H1 (cell line): ENCODE measurements around the gene NSUN6. TPM values are rescaled to one million over a fixed set of nuclear protein-coding genes. Genes with fewer than 3 reads are reported as not detected.

Source experiments
- CTCF ChIA-PET: fragments of 300-600 bp; sonication (Branson Sonifier 250); formaldehyde crosslinking; loops from one replicate; lab custom pipeline; 2021; ENCODE audit not compliant: partially characterized antibody; lab: Charles Lee
- POLR2A ChIA-PET: fragments of 300-600 bp; sonication (Branson Sonifier 250); formaldehyde crosslinking; loops from one replicate; lab custom pipeline; 2021; ENCODE audit warnings: inconsistent platforms; ENCODE audit not compliant: partially characterized antibody; lab: Charles Lee
- DNase-seq, 2 experiments: peaks; one replicate each; pipeline versions ENCODE4 v3.0.0 to v3.0.0-alpha.2; 2010 to 2022; ENCODE audit warnings: low spot score in 2 of 2, low read depth in 1 of 2, mixed read lengths in 1 of 2
- FAIRE-seq: peaks from 2 replicates; lab custom pipeline; 2011; peaks lifted over from hg19 to GRCh38; lab: Jason Lieb, UNC
- H2AFZ ChIP-seq: 2 replicates; pipeline ENCODE4 v1.8.1; 2012; ENCODE audit warnings: low read length, inconsistent platforms
- H2AK5ac ChIP-seq: 2 replicates; pipeline ENCODE4 v1.6.1; 2013; ENCODE audit warnings: low read depth, low read length
- H2BK120ac ChIP-seq: replicated peaks from 2 replicates; pipeline ENCODE3; 2013; ENCODE audit warnings: low read depth, low read length, inconsistent platforms
- H2BK12ac ChIP-seq: 2 replicates; pipeline ENCODE4 v1.6.1; 2013; ENCODE audit warnings: low read depth, low read length
- H2BK15ac ChIP-seq: 2 replicates; pipeline ENCODE4 v1.6.1; 2013; ENCODE audit warnings: low read length
- H2BK20ac ChIP-seq: 2 replicates; pipeline ENCODE4 v1.6.1; 2013; ENCODE audit warnings: low read length
- H2BK5ac ChIP-seq: 2 replicates; pipeline ENCODE4 v1.6.1; 2013; ENCODE audit warnings: low read depth, low read length
- H3K14ac ChIP-seq: 2 replicates; pipeline ENCODE4 v1.6.1; 2013; ENCODE audit warnings: inconsistent platforms; ENCODE audit not compliant: insufficient read length
- H3K18ac ChIP-seq: 2 replicates; pipeline ENCODE4 v1.6.1; 2013; ENCODE audit warnings: low read length; ENCODE audit errors: extremely low read depth
- H3K23ac ChIP-seq: 2 replicates; pipeline ENCODE4 v1.6.1; 2013; ENCODE audit warnings: inconsistent platforms; ENCODE audit not compliant: insufficient read length
- H3K23me2 ChIP-seq: 2 replicates; pipeline ENCODE4 v1.6.1; 2013; ENCODE audit warnings: low read depth, low read length
- H3K27ac ChIP-seq: 2 replicates; pipeline ENCODE4 v1.6.1; 2011; ENCODE audit warnings: low read depth, low read length, inconsistent platforms
- H3K27me3 ChIP-seq, 4 experiments: replicated peaks in 1 of 4; 1 replicate in 1 of 4; 2 replicates in 3 of 4; pipeline versions ENCODE4 v1.6.1 to v1.8.1; 2011 to 2013; ENCODE audit warnings: low read length in 3 of 4, mild to moderate bottlenecking in 3 of 4, inconsistent platforms in 2 of 4, mixed read lengths in 2 of 4, moderate library complexity in 1 of 4; ENCODE audit not compliant: control insufficient read depth in 3 of 4, insufficient read depth in 3 of 4; ENCODE audit errors: extremely low read depth in 1 of 4
- H3K36me3 ChIP-seq, 4 experiments: 2 replicates each; pipeline versions ENCODE4 v1.6.1 to v1.8.1; 2011 to 2013; ENCODE audit warnings: mild to moderate bottlenecking in 4 of 4, low read length in 3 of 4, moderate library complexity in 2 of 4, control low read depth in 1 of 4, inconsistent platforms in 1 of 4; ENCODE audit not compliant: insufficient read depth in 4 of 4, control insufficient read depth in 2 of 4
- H3K4ac ChIP-seq: replicated peaks from 2 replicates; pipeline ENCODE3; 2013; ENCODE audit warnings: low read length, low read depth, mixed read lengths, inconsistent platforms; ENCODE audit not compliant: insufficient read length
- H3K4me1 ChIP-seq, 4 experiments: replicated peaks in 1 of 4; 1 replicate in 1 of 4; 2 replicates in 3 of 4; pipeline versions ENCODE4 v1.6.1 to v1.8.1; 2011 to 2013; ENCODE audit warnings: low read length in 3 of 4, inconsistent platforms in 2 of 4, mixed read lengths in 1 of 4; ENCODE audit not compliant: insufficient read depth in 4 of 4, control insufficient read depth in 3 of 4
- H3K4me2 ChIP-seq, 2 experiments: 2 replicates each; pipeline versions ENCODE4 v1.6.1 to v1.8.1; 2011 to 2013; ENCODE audit warnings: low read depth in 2 of 2, low read length in 2 of 2, control low read depth in 1 of 2, inconsistent platforms in 1 of 2, mild to moderate bottlenecking in 1 of 2; ENCODE audit not compliant: insufficient read depth in 1 of 2
- H3K4me3 ChIP-seq, 4 experiments: fragments of 200-600, 300-600 bp in 1 of 4; sonication (generic), shearing (Covaris generic), sonication (Bioruptor Twin) in 1 of 4; 2 replicates each; pipeline versions ENCODE4 v1.5.1 to v1.8.1; 2011 to 2016; ENCODE audit warnings: low read length in 4 of 4, low read depth in 3 of 4, control low read depth in 2 of 4, inconsistent platforms in 2 of 4, mild to moderate bottlenecking in 2 of 4, mixed read lengths in 1 of 4, moderate library complexity in 1 of 4; ENCODE audit not compliant: insufficient read depth in 2 of 4; ENCODE audit errors: extremely low read depth in 1 of 4
- H3K56ac ChIP-seq: replicated peaks from 2 replicates; pipeline ENCODE3; 2013; ENCODE audit warnings: low read depth, mild to moderate bottlenecking, mixed read lengths, low read length, inconsistent platforms; ENCODE audit not compliant: insufficient read length
- H3K79me1 ChIP-seq: 2 replicates; pipeline ENCODE4 v1.6.1; 2013; ENCODE audit warnings: low read depth, low read length, control low read depth
- H3K79me2 ChIP-seq, 2 experiments: 2 replicates each; pipeline versions ENCODE4 v1.6.1 to v1.8.1; 2012 to 2013; ENCODE audit warnings: low read length in 2 of 2, mild to moderate bottlenecking in 2 of 2, inconsistent platforms in 1 of 2; ENCODE audit not compliant: insufficient read depth in 2 of 2, control insufficient read depth in 1 of 2
- H3K9ac ChIP-seq, 4 experiments: replicated peaks in 1 of 4; 1 replicate in 1 of 4; 2 replicates in 3 of 4; pipeline versions ENCODE4 v1.6.1 to v1.8.1; 2011 to 2013; ENCODE audit warnings: low read depth in 3 of 4, low read length in 3 of 4, control low read depth in 2 of 4, mild to moderate bottlenecking in 2 of 4, moderate library complexity in 2 of 4, inconsistent platforms in 1 of 4; ENCODE audit errors: extremely low read depth in 1 of 4
- H3K9me3 ChIP-seq, 2 experiments: 2 replicates each; pipeline versions ENCODE4 v1.6.1 to v1.8.1; 2012 to 2013; ENCODE audit warnings: mild to moderate bottlenecking in 2 of 2, moderate library complexity in 2 of 2, control low read depth in 1 of 2, inconsistent platforms in 1 of 2, low read depth in 1 of 2, low read length in 1 of 2, mixed read lengths in 1 of 2; ENCODE audit not compliant: insufficient read depth in 2 of 2
- H4K20me1 ChIP-seq, 2 experiments: replicated peaks in 1 of 2; 2 replicates each; pipeline versions ENCODE3 to v1.8.1; 2011 to 2013; ENCODE audit warnings: inconsistent platforms in 2 of 2, low read length in 2 of 2, mild to moderate bottlenecking in 1 of 2; ENCODE audit not compliant: insufficient read depth in 2 of 2, control insufficient read depth in 1 of 2
- H4K5ac ChIP-seq: 2 replicates; pipeline ENCODE4 v1.6.1; 2013; ENCODE audit warnings: low read length, low read depth, mixed read lengths, inconsistent platforms; ENCODE audit not compliant: insufficient read length
- H4K8ac ChIP-seq: 2 replicates; pipeline ENCODE4 v1.8.0; 2013; ENCODE audit warnings: mild to moderate bottlenecking, moderate library complexity, low read length, inconsistent platforms; ENCODE audit not compliant: insufficient read depth; ENCODE audit errors: extremely low read depth
- H4K91ac ChIP-seq: replicated peaks from 2 replicates; pipeline ENCODE3; 2013; ENCODE audit warnings: low read length, mixed read lengths, inconsistent platforms; ENCODE audit not compliant: insufficient read length
- BCL11A ChIP-seq, 2 experiments: IDR thresholded peaks; one replicate each; pipeline ENCODE4 v1.6.1; 2011; ENCODE audit warnings: low read depth in 2 of 2, low read length in 2 of 2, mild to moderate bottlenecking in 2 of 2
- CEBPB ChIP-seq: IDR thresholded peaks from 2 replicates; pipeline ENCODE4 v1.6.1; 2012; ENCODE audit warnings: low read depth, low read length
- EP300 ChIP-seq, 2 experiments: IDR thresholded peaks; 1 replicate in 1 of 2; 2 replicates in 1 of 2; pipeline ENCODE4 v1.6.1; 2011 to 2012; ENCODE audit warnings: low read depth in 2 of 2, low read length in 2 of 2, mild to moderate bottlenecking in 2 of 2, borderline replicate concordance in 1 of 2, inconsistent platforms in 1 of 2, moderate library complexity in 1 of 2
- POLR2AphosphoS5 ChIP-seq: IDR thresholded peaks from 2 replicates; pipeline ENCODE4 v1.6.1; 2011; ENCODE audit warnings: low read depth, low read length
- SIN3A ChIP-seq, 2 experiments: IDR thresholded peaks in 1 of 2; conservative IDR thresholded peaks in 1 of 2; 2 replicates each; pipeline ENCODE4 v1.6.1; 2011 to 2012; ENCODE audit warnings: low read length in 2 of 2, improper control_type of control experiment in 1 of 2, low read depth in 1 of 2, mild to moderate bottlenecking in 1 of 2
- SUZ12 ChIP-seq: fragments of 200-600 bp; sonication (generic); IDR thresholded peaks from 2 replicates; pipeline ENCODE4 v1.6.1; 2012; ENCODE audit warnings: mild to moderate bottlenecking, inconsistent platforms, low read length, moderate library complexity, mixed read lengths
- WGBS, 2 experiments: shearing (Covaris generic) in 1 of 2; methylation state at CpG; one replicate each; pipeline versions ENCODE4 v1.1.6 to v1.1.7; 2013 to 2015; ENCODE audit warnings: low lambda C conversion rate in 2 of 2, mixed read lengths in 2 of 2, inconsistent platforms in 1 of 2, low coverage in 1 of 2, missing lambda C conversion rate in 1 of 2; ENCODE audit not compliant: insufficient replicate concordance in 2 of 2, insufficient coverage in 1 of 2, insufficient read length in 1 of 2; ENCODE audit errors: extremely low coverage in 1 of 2, missing lambda C conversion rate in 1 of 2; 5-methylcytosine and 5-hydroxymethylcytosine counted together
- polyA plus RNA-seq, 7 experiments: library from polyadenylated mRNA; depleted of rRNA in 3 of 7; stranded (reverse) in 5 of 7; unstranded in 2 of 7; fragments of >200 nt in 5 of 7; fragments of 200-250 nt in 2 of 7; gene quantifications; 1 replicate in 5 of 7; 2 replicates in 1 of 7; 4 replicates in 1 of 7; pipeline versions ENCODE4 v1.2.1 to v1.2.3, GENCODE V29; 2011 to 2013; ENCODE audit warnings: missing spikeins in 2 of 7, mixed read lengths in 2 of 7
- total RNA-seq: library from RNA; stranded (reverse); fragmentation: NEBNext Ultra II Directional; extraction: Animal tissue kit (Norgen Biotek cat#: 25700); gene quantifications from 2 replicates; pipeline ENCODE4 v1.2.1, GENCODE V29; 2021

The NSUN6 gene
- total and polyA plus RNA-seq, 2 of the 8 experiments (the other 6 are each of a cell fraction or from before 2014, with no cell fraction given), result 5.9 to 14.4 TPM

DNA sequence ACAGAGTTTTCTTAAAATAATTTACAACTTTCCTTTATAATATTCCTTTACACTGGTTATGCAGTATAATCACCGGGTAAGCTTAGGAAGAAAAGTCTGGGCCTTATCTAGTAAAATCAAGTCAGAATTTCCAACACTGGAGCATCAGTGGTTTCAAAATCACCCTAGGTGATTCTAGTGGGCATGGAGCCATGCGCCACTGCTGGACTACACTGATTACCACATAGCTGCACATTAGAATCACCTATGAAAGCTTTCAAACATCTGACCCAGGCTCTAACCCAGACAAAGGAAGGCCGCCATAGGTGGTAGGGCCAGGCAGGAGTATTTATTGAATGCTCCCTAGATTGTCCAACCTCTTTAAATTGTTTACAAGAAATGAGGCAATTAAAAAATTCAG lies 52.0 kb downstream of the NSUN6 start:
- H3K14ac ChIP-seq, result no peak overlapping the region
- no peak overlapping the region for H3K56ac ChIP-seq
- no peak overlapping the region for H3K23ac ChIP-seq
- no peaks in the 10 kb centered on the region for H3K9me3 ChIP-seq
- WGBS, 2 experiments, result 95% methylated on average over 3 of the region's 3 CpGs; no CpG with 5 or more reads in 1 of the 2 experiments
- no peaks in the 10 kb centered on the region for H3K27me3 ChIP-seq
- H3K18ac ChIP-seq, result no peak overlapping the region
- H4K8ac ChIP-seq, result no peak overlapping the region
- no peak overlapping the region for H3K4me3 ChIP-seq
- POLR2A ChIA-PET, result no interaction called here
- H3K36me3 ChIP-seq, result peaks cover 0 to 9% (median 0%) of the 10 kb centered on the region in 4 experiments; a peak in 2 of 8 replicates
- FAIRE-seq (no peak), DNase-seq (no peak)
- H3K23me2 ChIP-seq, result no peaks in the 10 kb centered on the region
- H3K4ac ChIP-seq, result no peak overlapping the region
- CTCF ChIA-PET, result interaction anchor here (1.0 to 2.7 kb wide), 3 partner anchors 12 to 24 kb away, joined by 3 to 9 read pairs (median 3); no protein-coding TSS in a partner anchor
- H2BK15ac ChIP-seq, result no peak overlapping the region
- H4K20me1 ChIP-seq, result no peaks in the 10 kb centered on the region
- no peak overlapping the region for H3K4me2 ChIP-seq
- no peak overlapping the region for H3K9ac ChIP-seq
- H2BK120ac ChIP-seq, result no peak overlapping the region
- no peaks in the 10 kb centered on the region for H3K79me1 ChIP-seq
- H2AK5ac ChIP-seq, result no peak overlapping the region
- H2BK12ac ChIP-seq, result no peak overlapping the region
- H2BK5ac ChIP-seq, result no peak overlapping the region
- no peak overlapping the region for H4K5ac ChIP-seq
- H2BK20ac ChIP-seq, result no peak overlapping the region
- H3K4me1 ChIP-seq, result no peaks in the 10 kb centered on the region
- H3K79me2 ChIP-seq, result no peaks in the 10 kb centered on the region
- no peak overlapping the region for H3K27ac ChIP-seq
- no peak overlapping the region for H2AFZ ChIP-seq
- H4K91ac ChIP-seq, result no peak overlapping the region
- TF ChIP-seq BCL11A (IDR thresholded peaks at IDR 0.05; ENCODE audit: low read depth in 2 of 2, low read length in 2 of 2) (no peak), SUZ12 (no peak), SIN3A (conservative IDR thresholded peaks at IDR 0.05 in 1 of 2, IDR thresholded peaks at IDR 0.05 in 1 of 2; ENCODE audit: low read depth in 1 of 2, low read length in 2 of 2) (no peak), CEBPB (no peak), EP300 (IDR thresholded peaks at IDR 0.05; ENCODE audit: borderline replicate concordance in 1 of 2, low read depth in 2 of 2, low read length in 2 of 2) (no peak), POLR2AphosphoS5 (no peak)
